ENCODE results near the gene SRRM3.
"Not testable (repeated sequence)": the region's sequence is repeated elsewhere in the genome, so short reads cannot be mapped to it uniquely, and the experiment has no call there.

Gene SRRM3

GRCh38 chr7:76332078-76332477, 130.4 kb downstream of the SRRM3 start:
- peaks cover 77% of the 10 kb centered on the region for H3K79me2 ChIP-seq (ENCODE audit: insufficient read depth, low read length)
- no peak overlapping the region for H3K4me3 ChIP-seq (ENCODE audit: low read depth, low read length, poor library complexity, severe bottlenecking)
- H3K9ac ChIP-seq (ENCODE audit: low read length), result no peak overlapping the region
- no peak for TF ChIP-seq EZH2 (IDR thresholded peaks at IDR 0.05; ENCODE audit: borderline replicate concordance, low read length)
- TF ChIP-seq, protein P1, sequence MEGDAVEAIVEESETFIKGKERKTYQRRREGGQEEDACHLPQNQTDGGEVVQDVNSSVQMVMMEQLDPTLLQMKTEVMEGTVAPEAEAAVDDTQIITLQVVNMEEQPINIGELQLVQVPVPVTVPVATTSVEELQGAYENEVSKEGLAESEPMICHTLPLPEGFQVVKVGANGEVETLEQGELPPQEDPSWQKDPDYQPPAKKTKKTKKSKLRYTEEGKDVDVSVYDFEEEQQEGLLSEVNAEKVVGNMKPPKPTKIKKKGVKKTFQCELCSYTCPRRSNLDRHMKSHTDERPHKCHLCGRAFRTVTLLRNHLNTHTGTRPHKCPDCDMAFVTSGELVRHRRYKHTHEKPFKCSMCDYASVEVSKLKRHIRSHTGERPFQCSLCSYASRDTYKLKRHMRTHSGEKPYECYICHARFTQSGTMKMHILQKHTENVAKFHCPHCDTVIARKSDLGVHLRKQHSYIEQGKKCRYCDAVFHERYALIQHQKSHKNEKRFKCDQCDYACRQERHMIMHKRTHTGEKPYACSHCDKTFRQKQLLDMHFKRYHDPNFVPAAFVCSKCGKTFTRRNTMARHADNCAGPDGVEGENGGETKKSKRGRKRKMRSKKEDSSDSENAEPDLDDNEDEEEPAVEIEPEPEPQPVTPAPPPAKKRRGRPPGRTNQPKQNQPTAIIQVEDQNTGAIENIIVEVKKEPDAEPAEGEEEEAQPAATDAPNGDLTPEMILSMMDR (IDR thresholded peaks at IDR 0.05; ENCODE audit: low read length), result no peak
- no peak overlapping the region for H2AFZ ChIP-seq (ENCODE audit: low read length)
- no peaks in the 10 kb centered on the region for H3K9me2 ChIP-seq (ENCODE audit: low read depth, low read length)
- H3F3A ChIP-seq (ENCODE audit: insufficient read depth, low read length), result no peaks in the 10 kb centered on the region
- H3K4me2 ChIP-seq (ENCODE audit: low read length), result no peak overlapping the region
- H3K27ac ChIP-seq (ENCODE audit: low read depth, low read length, poor library complexity, severe bottlenecking), result no peak overlapping the region
- no peaks in the 10 kb centered on the region for H3K27me3 ChIP-seq (ENCODE audit: insufficient read depth, low read length)
- H4K20me1 ChIP-seq (ENCODE audit: insufficient read depth, low read length), result peaks cover 6% of the 10 kb centered on the region; the same call in 1 of the 2 replicates
- H3K9me3 ChIP-seq (ENCODE audit: low read length), result no peaks in the 10 kb centered on the region
- H3K4me1 ChIP-seq (ENCODE audit: insufficient read depth, low read length, severe bottlenecking), result no peaks in the 10 kb centered on the region
- peaks cover 90% of the 10 kb centered on the region for H3K36me3 ChIP-seq (ENCODE audit: insufficient read depth, low read length)

- no peak overlapping the region for H3K27ac ChIP-seq (ENCODE audit: low read depth, low read length, poor library complexity, severe bottlenecking)
- H4K20me1 ChIP-seq (ENCODE audit: insufficient read depth, low read length), result peaks cover 12% of the 10 kb centered on the region
- no peak overlapping the region for H3K9ac ChIP-seq (ENCODE audit: low read length)
These were observed 131.9 kb downstream of the SRRM3 start for GRCh38 chr7:76333511-76334101.

DNA sequence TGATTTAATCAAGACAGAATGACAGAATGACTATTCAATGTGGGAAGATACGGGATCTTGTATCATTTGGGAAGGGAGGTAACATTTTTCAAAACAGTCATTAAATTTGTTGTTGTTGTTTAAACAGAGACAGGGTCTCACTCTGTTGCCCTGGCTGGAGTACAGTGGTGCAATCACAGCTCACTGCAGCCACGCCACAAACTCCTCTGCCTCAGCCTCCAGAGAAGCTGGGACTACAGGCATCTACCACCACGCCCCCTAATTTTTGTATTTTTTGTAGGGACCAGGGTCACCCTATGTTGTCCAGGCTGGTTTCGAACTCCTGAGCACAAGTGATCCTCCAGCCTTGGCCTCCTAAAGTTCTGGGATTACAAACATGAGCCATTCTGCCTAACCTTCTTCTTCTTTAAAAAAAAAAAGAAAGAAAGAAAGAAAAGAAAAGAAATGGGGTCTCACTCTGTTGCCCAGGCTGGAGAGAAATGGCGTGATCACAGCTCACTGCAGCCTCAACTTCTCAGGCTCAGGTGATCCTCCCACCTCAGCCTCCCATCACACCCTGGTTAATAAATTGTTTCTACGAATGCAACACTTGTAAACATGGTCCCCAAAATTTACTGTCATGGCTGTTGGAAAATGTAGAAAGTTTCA, 132.7 kb downstream of the SRRM3 start:
- Histone ChIP-seq H3K9ac (ENCODE audit: low read length) (no peak overlapping the region), H2AFZ (ENCODE audit: low read length) (no peak overlapping the region)
- no peak for TF ChIP-seq EZH2 (IDR thresholded peaks at IDR 0.05; ENCODE audit: borderline replicate concordance, low read length)
- TF ChIP-seq, protein P1 (IDR thresholded peaks at IDR 0.05; ENCODE audit: low read length), result no peak

More at GRCh38 chr7:76333511-76334101, 131.9 kb downstream of the SRRM3 start:
- no peak for TF ChIP-seq EZH2 (IDR thresholded peaks at IDR 0.05; ENCODE audit: borderline replicate concordance, low read length)
- TF ChIP-seq, protein P1 (IDR thresholded peaks at IDR 0.05; ENCODE audit: low read length), result no peak
- no peaks in the 10 kb centered on the region for H3K27me3 ChIP-seq (ENCODE audit: insufficient read depth, low read length)
- no peak overlapping the region for H3K4me3 ChIP-seq (ENCODE audit: low read depth, low read length, poor library complexity, severe bottlenecking)
- no peak overlapping the region for H3K4me2 ChIP-seq (ENCODE audit: low read length)
- peaks cover 86% of the 10 kb centered on the region for H3K79me2 ChIP-seq (ENCODE audit: insufficient read depth, low read length)
- H3K36me3 ChIP-seq (ENCODE audit: insufficient read depth, low read length), result peaks cover 91% of the 10 kb centered on the region
- no peaks in the 10 kb centered on the region for H3K4me1 ChIP-seq (ENCODE audit: insufficient read depth, low read length, severe bottlenecking)
- no peaks in the 10 kb centered on the region for H3F3A ChIP-seq (ENCODE audit: insufficient read depth, low read length)
- no peaks in the 10 kb centered on the region for H3K9me3 ChIP-seq (ENCODE audit: low read length)
- H3K9me2 ChIP-seq (ENCODE audit: low read depth, low read length), result no peaks in the 10 kb centered on the region
- H2AFZ ChIP-seq (ENCODE audit: low read length), result no peak overlapping the region

GRCh38 chr7:76335417-76335816, 133.7 kb downstream of the SRRM3 start:
- H3K36me3 ChIP-seq (ENCODE audit: insufficient read depth, low read length), result peaks cover 89% of the 10 kb centered on the region

More for the DNA sequence above, 132.7 kb downstream of the SRRM3 start:
- H3K79me2 ChIP-seq (ENCODE audit: insufficient read depth, low read length), result peaks cover 91% of the 10 kb centered on the region
- no peak overlapping the region for H3K4me2 ChIP-seq (ENCODE audit: low read length)
- H3K9me2 ChIP-seq (ENCODE audit: low read depth, low read length), result no peaks in the 10 kb centered on the region
- H3F3A ChIP-seq (ENCODE audit: insufficient read depth, low read length), result no peaks in the 10 kb centered on the region
- H3K27ac ChIP-seq (ENCODE audit: low read depth, low read length, poor library complexity, severe bottlenecking), result no peak overlapping the region
- no peaks in the 10 kb centered on the region for H3K9me3 ChIP-seq (ENCODE audit: low read length)
- H3K36me3 ChIP-seq (ENCODE audit: insufficient read depth, low read length), result peaks cover 89% of the 10 kb centered on the region
- no peak overlapping the region for H3K4me3 ChIP-seq (ENCODE audit: low read depth, low read length, poor library complexity, severe bottlenecking)
- H4K20me1 ChIP-seq (ENCODE audit: insufficient read depth, low read length), result peaks cover 16% of the 10 kb centered on the region
- no peaks in the 10 kb centered on the region for H3K27me3 ChIP-seq (ENCODE audit: insufficient read depth, low read length)
- no peaks in the 10 kb centered on the region for H3K4me1 ChIP-seq (ENCODE audit: insufficient read depth, low read length, severe bottlenecking)

More at GRCh38 chr7:76335417-76335816, 133.7 kb downstream of the SRRM3 start:
- H3K9me3 ChIP-seq (ENCODE audit: low read length); H3K4me2 ChIP-seq (ENCODE audit: low read length); H3K27ac ChIP-seq (ENCODE audit: low read depth, low read length, poor library complexity, severe bottlenecking); H3F3A ChIP-seq (ENCODE audit: insufficient read depth, low read length); H3K9ac ChIP-seq (ENCODE audit: low read length); H3K4me1 ChIP-seq (ENCODE audit: insufficient read depth, low read length, severe bottlenecking); H3K27me3 ChIP-seq (ENCODE audit: insufficient read depth, low read length); H3K4me3 ChIP-seq (ENCODE audit: low read depth, low read length, poor library complexity, severe bottlenecking); H2AFZ ChIP-seq (ENCODE audit: low read length); H3K9me2 ChIP-seq (ENCODE audit: low read depth, low read length): not testable (repeated sequence)
- Histone ChIP-seq H4K20me1 (ENCODE audit: insufficient read depth, low read length) (peaks cover 16% of the 10 kb centered on the region), H3K79me2 (ENCODE audit: insufficient read depth, low read length) (peaks cover 98% of the 10 kb centered on the region)

All from OCI-LY1 (cell line).